HepG2 (cell line): ENCODE measurements around the gene ATE1. TPM values are rescaled to one million over a fixed set of nuclear protein-coding genes. Genes with fewer than 3 reads are reported as not detected.

Experiments
- ATRX ChIP-seq: sonication (generic); formaldehyde crosslinking; IDR thresholded peaks from 2 replicates; pipeline ENCODE4 v1.4.0; 2020; ENCODE audit warnings: missing genetic modification reagents, borderline replicate concordance
- GMEB1 ChIP-seq: sonication (generic); formaldehyde crosslinking; IDR thresholded peaks from 2 replicates; pipeline ENCODE4 v1.5.1; 2020; ENCODE audit warnings: missing genetic modification reagents, mild to moderate bottlenecking, borderline replicate concordance
- GPN1 ChIP-seq: sonication (generic); formaldehyde crosslinking; IDR thresholded peaks from 2 replicates; pipeline ENCODE4 v1.5.1; 2020; ENCODE audit warnings: missing genetic modification reagents, borderline replicate concordance
- KAT8 ChIP-seq: IDR thresholded peaks from 2 replicates; pipeline ENCODE4 v1.6.1; 2016; ENCODE audit warnings: missing genetic modification reagents, missing compliant biosample characterization
- KDM5A ChIP-seq: fragments of 200-600 bp; sonication (generic); IDR thresholded peaks from 2 replicates; pipeline ENCODE4 v1.7.0; 2018; ENCODE audit warnings: antibody characterized with exemption, mild to moderate bottlenecking, low read length, borderline replicate concordance
- KDM5B ChIP-seq: sonication (generic); formaldehyde crosslinking; IDR thresholded peaks from 2 replicates; pipeline ENCODE4 v1.4.0; 2020; ENCODE audit warnings: missing genetic modification reagents, mild to moderate bottlenecking, borderline replicate concordance
- MED8 ChIP-seq: sonication (generic); formaldehyde crosslinking; IDR thresholded peaks from 2 replicates; pipeline ENCODE4 v1.8.1; 2023; ENCODE audit warnings: mild to moderate bottlenecking, missing genetic modification reagents; ENCODE audit not compliant: insufficient replicate concordance
- MXI1 ChIP-seq: IDR thresholded peaks from 3 replicates; pipeline ENCODE4 v1.6.1; 2012; ENCODE audit warnings: low read depth, low read length, inconsistent platforms, borderline replicate concordance
- MYPOP ChIP-seq: sonication (generic); formaldehyde crosslinking; IDR thresholded peaks from 2 replicates; pipeline ENCODE4 v1.8.1; 2023; ENCODE audit warnings: mild to moderate bottlenecking, moderate library complexity, missing genetic modification reagents
- NFE2 ChIP-seq: sonication (generic); formaldehyde crosslinking; IDR thresholded peaks from 2 replicates; pipeline ENCODE4 v1.4.0; 2020; ENCODE audit warnings: missing genetic modification reagents
- RXRB ChIP-seq: IDR thresholded peaks from 2 replicates; pipeline ENCODE4 v1.6.1; 2016; ENCODE audit warnings: borderline replicate concordance, missing genetic modification reagents, missing compliant biosample characterization
- SMAD3 ChIP-seq: sonication (generic); formaldehyde crosslinking; IDR thresholded peaks from 2 replicates; pipeline ENCODE4 v1.4.0; 2020; ENCODE audit warnings: missing genetic modification reagents
- TBP ChIP-seq: sonication (generic); formaldehyde crosslinking; IDR thresholded peaks from 2 replicates; pipeline ENCODE4 v1.5.0; 2020; ENCODE audit warnings: missing genetic modification reagents
- ZBTB38 ChIP-seq: sonication (generic); formaldehyde crosslinking; IDR thresholded peaks from 2 replicates; pipeline ENCODE4 v1.5.1; 2020; ENCODE audit warnings: mild to moderate bottlenecking, missing genetic modification reagents
- ZFAT ChIP-seq: sonication (generic); formaldehyde crosslinking; conservative IDR thresholded peaks from 2 replicates; pipeline ENCODE4 v1.8.1; 2023; ENCODE audit warnings: missing genetic modification reagents, inconsistent platforms
- ZNF263 ChIP-seq: sonication (generic); formaldehyde crosslinking; IDR thresholded peaks from 2 replicates; pipeline ENCODE4 v1.4.0; 2020; ENCODE audit warnings: missing genetic modification reagents
- ZNF326 ChIP-seq: sonication (generic); formaldehyde crosslinking; IDR thresholded peaks from 2 replicates; pipeline ENCODE4 v1.4.0; 2020; ENCODE audit warnings: missing genetic modification reagents, borderline replicate concordance
- ZNF367 ChIP-seq: sonication (generic); formaldehyde crosslinking; IDR thresholded peaks from 2 replicates; pipeline ENCODE4 v1.4.0; 2020; ENCODE audit warnings: missing genetic modification reagents, borderline replicate concordance
- ZNF567 ChIP-seq: sonication (generic); formaldehyde crosslinking; IDR thresholded peaks from 2 replicates; pipeline ENCODE4 v1.8.1; 2023; ENCODE audit warnings: mild to moderate bottlenecking, missing genetic modification reagents, borderline replicate concordance
- ZUFSP ChIP-seq: sonication (generic); formaldehyde crosslinking; IDR thresholded peaks from 2 replicates; pipeline ENCODE4 v1.9.0; 2021; ENCODE audit warnings: missing genetic modification reagents, mild to moderate bottlenecking, borderline replicate concordance
- polyA plus RNA-seq, 8 experiments: library from polyadenylated mRNA; depleted of rRNA in 3 of 8; stranded (reverse) in 7 of 8; unstranded in 1 of 8; fragments of >200 nt; fragmentation: Illumina TruSeq in 4 of 8; extraction: Trizol in 4 of 8; gene quantifications; 2 replicates each; pipeline versions ENCODE4 v1.2.1 to v1.2.3, GENCODE V29; 2011 to 2016; ENCODE audit warnings: low read depth in 4 of 8, missing spikeins in 1 of 8, mixed read lengths in 1 of 8; ENCODE audit not compliant: insufficient read depth in 1 of 8
- total RNA-seq, 5 experiments: library from RNA; depleted of rRNA; stranded (reverse); fragments of >200 nt; fragmentation: Illumina TruSeq; extraction: Trizol; gene quantifications; 2 replicates each; pipeline ENCODE4 v1.2.3, GENCODE V29; 2016; ENCODE audit warnings: low read depth in 1 of 5
- TF ChIP-seq, protein P1 (sequence below): sonication (generic); formaldehyde crosslinking; IDR thresholded peaks from 2 replicates; pipeline ENCODE4 v1.5.0; 2020; ENCODE audit warnings: mild to moderate bottlenecking, missing genetic modification reagents, borderline replicate concordance
- TF ChIP-seq, protein P2 (sequence below): IDR thresholded peaks from 2 replicates; pipeline ENCODE4 v1.6.1; 2018; ENCODE audit warnings: missing genetic modification reagents, mild to moderate bottlenecking, missing compliant biosample characterization

The ATE1 gene
- total and polyA plus RNA-seq, 2 of the 13 experiments (the other 11 are each of a cell fraction or from before 2014, with no cell fraction given) = 17.5 to 42.2 TPM

DNA sequence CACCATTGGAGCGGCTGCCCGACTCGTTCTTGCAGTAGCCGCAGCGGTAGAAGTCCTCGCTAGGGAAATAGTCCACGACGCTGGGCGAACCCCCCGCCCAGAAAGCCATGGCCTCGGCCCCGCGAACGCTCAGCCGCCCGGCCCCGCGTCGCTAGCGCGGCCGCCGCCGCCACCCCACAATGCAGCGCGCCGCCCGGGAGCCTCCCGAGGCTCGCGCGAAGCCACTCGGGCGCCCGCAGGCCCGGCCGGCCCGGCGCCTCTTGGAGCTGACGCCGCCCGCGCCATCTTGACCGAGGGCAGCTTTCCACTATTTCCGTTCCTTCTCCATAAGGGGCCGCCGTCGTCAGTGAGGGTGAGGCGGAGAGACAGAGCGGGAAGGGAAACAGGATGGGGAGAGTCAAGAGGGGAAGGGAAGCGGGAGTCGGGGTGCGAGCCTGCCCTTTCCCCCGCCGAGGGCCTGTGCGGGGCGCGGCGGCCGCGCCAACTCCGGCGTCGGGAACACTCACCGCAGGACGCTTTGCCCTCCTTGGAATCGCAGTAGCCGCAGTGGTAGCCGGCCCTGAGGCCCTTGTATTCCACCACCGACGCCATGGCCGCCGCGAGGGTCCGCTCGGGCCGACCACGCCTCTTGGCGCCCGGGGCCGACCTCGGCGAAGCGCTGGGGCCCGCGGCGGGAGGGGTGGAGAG, at the start of gene ATE1 (continued):
- TF ChIP-seq GMEB1 (CRISPR knock-in tag) (peak; percentile 42; the same call in 1 of the 2 replicates), ZNF326 (CRISPR knock-in tag) (no peak), ZUFSP (CRISPR knock-in tag) (no peak), MYPOP (no peak), NFE2 (no peak), SMAD3 (CRISPR knock-in tag) (no peak), KDM5A (no peak), KAT8 (CRISPR knock-in tag) (peak; percentile 49; the same call in 1 of the 2 replicates), KDM5B (CRISPR knock-in tag) (peak; percentile 47; the same call in 1 of the 2 replicates), GPN1 (CRISPR knock-in tag) (no peak), ZBTB38 (peak; percentile 44; the same call in 1 of the 2 replicates), ZNF263 (CRISPR knock-in tag) (peak; percentile 49; the same call in 1 of the 2 replicates), ZNF367 (CRISPR knock-in tag) (no peak), ZNF567 (0 out of 2 replicates have a peak, but pooled peaks have one; percentile 48), ZFAT (CRISPR knock-in tag) (0 out of 2 replicates have a peak, but pooled peaks have one; percentile 20), MED8 (peak; percentile 45), ATRX (CRISPR knock-in tag) (no peak), MXI1 (0 out of 3 replicates have a peak, but pooled peaks have one; percentile 12), TBP (no peak), RXRB (CRISPR knock-in tag) (peak; percentile 55; the same call in 1 of the 2 replicates)
- TF ChIP-seq, protein P1, sequence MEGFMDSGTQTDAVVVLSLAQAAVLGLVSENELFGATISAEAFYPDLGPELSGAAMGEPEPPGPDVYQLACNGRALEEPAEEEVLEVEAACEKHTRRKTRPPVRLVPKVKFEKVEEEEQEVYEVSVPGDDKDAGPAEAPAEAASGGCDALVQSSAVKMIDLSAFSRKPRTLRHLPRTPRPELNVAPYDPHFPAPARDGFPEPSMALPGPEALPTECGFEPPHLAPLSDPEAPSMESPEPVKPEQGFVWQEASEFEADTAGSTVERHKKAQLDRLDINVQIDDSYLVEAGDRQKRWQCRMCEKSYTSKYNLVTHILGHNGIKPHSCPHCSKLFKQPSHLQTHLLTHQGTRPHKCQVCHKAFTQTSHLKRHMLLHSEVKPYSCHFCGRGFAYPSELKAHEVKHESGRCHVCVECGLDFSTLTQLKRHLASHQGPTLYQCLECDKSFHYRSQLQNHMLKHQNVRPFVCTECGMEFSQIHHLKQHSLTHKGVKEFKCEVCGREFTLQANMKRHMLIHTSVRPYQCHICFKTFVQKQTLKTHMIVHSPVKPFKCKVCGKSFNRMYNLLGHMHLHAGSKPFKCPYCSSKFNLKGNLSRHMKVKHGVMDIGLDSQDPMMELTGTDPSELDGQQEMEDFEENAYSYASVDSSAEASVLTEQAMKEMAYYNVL (CRISPR knock-in tag) = no peak
- TF ChIP-seq, protein P2, sequence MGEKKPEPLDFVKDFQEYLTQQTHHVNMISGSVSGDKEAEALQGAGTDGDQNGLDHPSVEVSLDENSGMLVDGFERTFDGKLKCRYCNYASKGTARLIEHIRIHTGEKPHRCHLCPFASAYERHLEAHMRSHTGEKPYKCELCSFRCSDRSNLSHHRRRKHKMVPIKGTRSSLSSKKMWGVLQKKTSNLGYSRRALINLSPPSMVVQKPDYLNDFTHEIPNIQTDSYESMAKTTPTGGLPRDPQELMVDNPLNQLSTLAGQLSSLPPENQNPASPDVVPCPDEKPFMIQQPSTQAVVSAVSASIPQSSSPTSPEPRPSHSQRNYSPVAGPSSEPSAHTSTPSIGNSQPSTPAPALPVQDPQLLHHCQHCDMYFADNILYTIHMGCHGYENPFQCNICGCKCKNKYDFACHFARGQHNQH = peak; percentile 69; the same call in 1 of the 2 replicates
